RKO (cell line): Measurements from ENCODE around the gene FILIP1L.

ENCODE experiments used
- DNase-seq: peaks from one replicate; pipeline ENCODE4 v3.0.0-alpha.2; 2016; ENCODE audit warnings: low spot score

Gene FILIP1L

DNA sequence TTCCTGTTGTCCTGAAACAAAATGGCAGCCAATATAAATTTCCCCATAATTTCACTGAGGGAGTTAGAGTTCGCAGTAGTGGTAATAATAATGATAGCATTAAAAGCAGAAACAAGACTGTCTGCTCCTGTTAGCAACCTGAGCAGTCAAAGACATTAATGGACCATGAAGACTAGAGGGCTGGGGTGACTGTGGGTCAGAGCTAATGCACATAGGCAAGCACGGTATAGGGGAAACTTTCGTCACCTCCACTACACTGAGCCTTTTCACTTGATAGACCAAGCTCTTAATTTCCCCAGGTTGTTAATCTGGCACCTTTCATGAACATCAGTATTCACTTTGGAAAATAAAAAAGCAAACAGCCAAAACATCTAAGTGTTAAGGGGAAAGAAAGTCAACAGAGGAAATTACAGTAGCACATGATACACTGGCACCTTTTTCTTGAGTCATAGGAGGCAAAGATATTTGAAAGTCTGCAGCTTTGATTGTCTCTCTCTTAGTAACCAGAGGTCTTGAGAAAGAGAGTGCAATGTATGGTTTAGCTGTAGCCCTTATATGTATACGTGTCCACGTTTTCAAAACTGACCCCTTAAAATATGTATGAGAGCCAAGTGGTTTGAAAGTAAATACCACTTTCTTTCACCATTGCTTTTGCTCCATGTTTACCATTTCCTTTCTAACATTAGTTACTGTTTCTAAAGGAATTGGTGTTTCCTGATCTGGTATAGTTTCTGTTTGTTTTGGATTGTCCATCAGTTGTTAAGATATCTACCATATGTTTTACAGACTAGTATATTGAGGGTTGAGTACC is 104.8 kb downstream of the FILIP1L start:
- DNase-seq, result no peak

GRCh38 chr3:100008081-100008698 is 106.1 kb downstream of the FILIP1L start:
- DNase-seq, result no peak

DNA sequence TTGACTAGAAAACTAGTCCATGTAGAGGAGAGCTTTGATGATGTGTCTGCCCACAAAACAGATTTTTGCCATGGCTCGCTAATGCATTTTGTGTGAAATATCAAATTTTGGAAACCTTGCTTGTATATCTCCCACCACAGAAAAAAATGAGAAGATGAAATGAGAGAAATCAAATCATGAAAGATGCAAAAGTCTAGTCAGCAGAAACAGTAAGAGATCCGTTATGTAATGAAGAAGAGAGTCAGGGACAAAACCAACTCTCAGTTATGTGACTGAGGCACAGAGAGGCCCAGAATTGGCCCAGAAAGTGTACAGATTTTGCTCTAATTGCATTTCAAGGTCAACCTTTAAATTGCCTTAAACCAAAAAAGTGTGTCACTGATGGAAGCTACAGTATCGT is 107.0 kb downstream of the FILIP1L start:
- DNase-seq, result no peak

- DNase-seq, result no peak
These were observed 107.6 kb downstream of the FILIP1L start for GRCh38 chr3:100006570-100007271.

GRCh38 chr3:100005665-100006393 is 108.5 kb downstream of the FILIP1L start:
- DNase-seq, result no peak

DNA sequence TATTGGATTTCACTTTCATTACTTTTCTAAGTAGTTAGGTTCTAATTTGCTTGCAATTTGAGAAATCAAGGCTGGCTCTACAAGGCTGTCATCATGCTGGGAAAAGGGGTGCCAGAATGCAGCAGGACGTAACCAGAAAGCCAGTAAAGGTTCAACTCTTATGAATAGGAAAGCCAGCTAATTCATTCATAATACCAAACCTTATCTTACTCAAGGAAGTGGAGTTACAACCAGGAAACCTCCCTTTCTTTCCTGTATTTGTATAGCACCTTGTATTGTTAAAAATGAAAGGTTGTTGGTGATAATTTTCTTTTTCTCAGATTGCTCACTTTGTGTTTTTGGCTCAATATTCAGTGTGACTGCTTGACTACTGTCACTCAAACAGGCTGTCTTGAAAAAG is 109.4 kb downstream of the FILIP1L start:
- DNase-seq, result no peak

- DNase-seq, result no peak
These were observed 110.4 kb downstream of the FILIP1L start for GRCh38 chr3:100003609-100004503.

DNA sequence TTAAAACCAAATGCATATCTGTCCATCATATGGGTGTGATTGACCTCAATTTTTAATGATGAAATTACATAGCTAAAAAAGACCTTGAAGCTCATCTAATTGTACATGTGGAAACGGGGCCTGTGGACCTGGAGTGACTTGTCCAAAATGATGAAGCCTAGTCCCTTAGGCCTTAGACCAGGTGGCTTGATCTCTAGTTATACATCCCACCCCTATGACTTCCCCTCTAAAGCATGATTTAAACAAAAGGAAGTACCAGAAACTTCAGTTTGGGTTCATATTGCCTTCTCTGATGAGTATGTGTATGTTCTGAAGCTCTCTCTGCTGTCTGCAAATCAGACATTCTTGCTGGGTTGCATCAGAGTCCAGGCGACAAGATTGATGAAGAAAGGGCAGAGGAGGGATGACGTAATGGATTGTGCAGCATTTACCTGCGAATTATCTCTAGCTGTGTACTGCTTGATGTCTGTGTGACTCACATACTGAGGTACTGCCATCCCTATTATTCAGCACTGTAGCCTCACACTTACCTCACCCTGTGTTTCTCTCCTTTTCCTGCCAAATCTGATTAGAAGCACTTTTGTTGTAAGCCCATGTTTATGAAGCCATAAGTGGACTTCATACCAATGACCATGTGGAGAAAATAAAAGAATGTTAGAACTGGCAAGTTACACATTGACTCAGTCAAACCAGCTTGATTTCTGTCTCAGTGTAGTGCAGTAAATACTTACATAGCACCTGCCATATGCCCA is 111.5 kb downstream of the FILIP1L start:
- DNase-seq, result peak; percentile 75

DNA sequence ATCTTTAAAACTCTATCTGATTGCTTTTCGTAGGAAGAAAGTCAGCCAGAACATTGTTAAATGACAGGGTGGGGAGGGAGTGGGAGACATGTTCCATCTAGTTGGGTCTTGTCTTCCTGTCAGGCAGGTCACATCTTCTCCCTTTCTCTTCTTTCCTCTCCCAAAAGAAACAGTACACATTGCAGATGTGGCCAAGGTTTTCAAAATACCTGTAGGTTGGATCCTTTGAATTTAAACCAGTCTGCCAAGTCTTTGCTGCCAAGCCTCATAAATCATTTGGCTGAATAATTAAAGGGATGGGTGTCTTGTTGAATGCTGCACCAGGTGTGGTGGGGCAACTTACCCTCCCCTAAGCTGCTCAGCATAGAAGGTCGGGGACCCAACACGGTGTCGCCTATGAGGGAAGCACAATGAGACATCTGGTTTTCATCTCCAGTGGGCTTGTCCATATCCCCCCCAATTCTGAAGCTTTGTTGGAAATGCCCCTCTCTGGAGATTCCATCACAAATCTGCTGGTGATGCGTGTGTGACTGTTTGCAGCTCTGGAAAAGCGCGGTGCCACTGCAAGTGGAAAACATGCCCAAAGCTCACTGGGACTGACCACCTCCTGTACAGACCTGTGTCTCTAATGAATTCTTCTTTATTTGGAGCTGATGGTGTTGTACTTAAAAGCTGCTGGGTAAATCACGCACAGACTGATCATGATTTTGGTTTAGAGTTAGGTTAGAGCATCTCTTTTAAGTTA is 112.6 kb downstream of the FILIP1L start:
- DNase-seq, result no peak

DNA sequence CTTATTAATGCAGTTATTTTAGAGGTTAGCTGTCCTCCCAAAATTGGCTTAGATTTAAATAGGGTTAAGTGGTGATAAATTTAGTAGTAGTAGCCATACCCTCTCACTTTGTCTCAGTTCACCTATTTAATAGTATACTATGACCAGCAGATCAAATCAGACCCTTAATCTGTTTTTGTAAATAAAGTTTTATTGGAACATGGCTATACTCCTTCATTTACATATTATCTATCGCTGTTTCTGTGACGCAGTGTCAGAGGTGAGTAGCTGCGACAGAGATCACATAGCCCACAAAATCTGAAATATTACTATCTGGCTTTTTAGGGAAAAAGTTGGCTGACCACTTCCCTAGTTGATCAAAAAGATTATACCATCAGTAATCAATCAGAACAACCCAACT is 113.2 kb downstream of the FILIP1L start:
- no peak for DNase-seq

DNA sequence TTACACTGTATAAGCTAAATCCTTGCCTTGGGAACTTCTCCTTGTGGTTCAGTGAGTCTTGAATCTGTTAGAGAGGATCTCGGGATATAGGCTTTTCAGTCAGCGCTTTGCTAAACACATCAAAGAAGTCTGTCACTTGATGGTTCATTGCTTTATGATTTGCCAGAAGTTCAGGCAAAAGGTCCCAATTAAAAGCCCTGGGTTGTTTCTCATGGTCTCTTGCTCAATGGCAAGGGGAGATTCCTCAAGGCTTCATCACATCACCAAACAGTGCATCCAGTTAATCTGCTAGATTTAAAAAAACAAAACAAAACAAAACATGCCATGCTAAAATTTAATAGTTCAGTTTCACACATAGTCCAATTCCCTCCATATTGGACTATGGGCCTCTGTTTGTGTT is 114.8 kb downstream of the FILIP1L start:
- no peak for DNase-seq

- no peak for DNase-seq
These were observed 117.0 kb downstream of the FILIP1L start for GRCh38 chr3:99997293-99997692.

GRCh38 chr3:99990179-99990578 is 124.1 kb downstream of the FILIP1L start:
- DNase-seq, result no peak

DNA sequence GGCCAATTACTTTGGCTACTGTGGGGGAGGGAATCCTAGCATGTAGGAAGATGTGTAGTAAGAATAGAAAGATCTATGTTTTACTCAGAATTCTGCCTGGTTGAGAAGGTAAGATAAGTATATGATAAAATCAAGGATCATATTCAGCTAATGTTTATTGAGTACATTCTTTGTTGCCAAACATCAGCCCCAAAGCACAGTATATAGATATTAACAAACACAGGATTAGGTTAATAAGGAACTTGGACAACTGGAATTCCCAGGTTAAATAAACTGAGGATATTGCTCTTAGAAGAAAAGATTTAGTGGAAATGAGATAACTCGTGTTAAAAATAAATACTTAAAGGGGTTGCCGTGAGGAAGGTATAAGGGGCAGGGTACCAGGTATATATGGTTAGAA is 129.6 kb downstream of the FILIP1L start:
- no peak for DNase-seq

- no peak for DNase-seq
These were observed 130.2 kb downstream of the FILIP1L start for GRCh38 chr3:99984139-99984538.

DNA sequence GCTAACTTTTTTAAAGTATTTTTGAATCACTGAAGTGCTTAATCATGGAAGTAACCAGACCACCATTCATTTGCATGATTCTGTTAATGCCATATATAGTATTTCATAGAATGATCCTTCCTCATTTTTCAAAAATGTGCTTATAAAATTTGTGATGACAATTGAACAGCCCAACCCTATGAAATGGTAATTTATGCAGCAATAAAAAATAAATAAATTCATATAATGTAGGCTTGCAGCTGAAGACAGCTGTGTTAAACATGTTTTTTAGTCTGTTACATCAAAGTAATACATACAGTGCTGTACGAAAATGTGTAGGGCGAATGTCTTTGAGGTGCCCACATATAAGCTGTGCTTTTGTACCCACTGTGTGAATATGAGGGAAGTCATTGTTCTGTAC is 131.7 kb downstream of the FILIP1L start:
- DNase-seq, result no peak

DNA sequence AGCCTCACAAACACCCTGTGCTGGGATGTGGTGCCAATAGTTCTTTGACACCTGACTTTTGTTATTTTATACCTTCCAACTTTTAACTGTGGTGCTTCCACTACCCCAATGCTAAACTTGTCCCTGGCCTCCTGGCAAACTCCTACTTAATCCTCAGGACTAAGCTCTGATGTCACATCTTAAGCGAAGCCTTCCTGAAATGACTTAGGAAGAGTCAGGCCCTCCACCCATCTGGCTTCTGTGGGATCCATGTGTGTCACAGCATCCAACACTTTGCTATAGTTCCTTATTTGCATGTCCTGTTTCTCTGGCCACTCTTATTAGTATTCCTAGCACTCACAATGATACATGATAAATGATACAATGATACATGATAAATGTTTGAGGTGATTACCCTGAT is 133.2 kb downstream of the FILIP1L start:
- no peak for DNase-seq

GRCh38 chr3:99980606-99981005 is 133.7 kb downstream of the FILIP1L start:
- DNase-seq, result no peak

- DNase-seq, result no peak
These were observed 136.1 kb downstream of the FILIP1L start for GRCh38 chr3:99978221-99978620.

- no peak for DNase-seq
These were observed 137.7 kb downstream of the FILIP1L start for GRCh38 chr3:99976584-99976983.
